Ovary (tissue), 3 donors: ENCODE results near the gene BACH2.

Experiments used
- CTCF ChIP-seq, 3 donors: fragments of 450-650 bp in 2 of 3; fragments of 200-600 bp in 1 of 3; IDR thresholded peaks; one replicate each; pipeline versions ENCODE4 v1.5.1 to v1.8.0; 2016 to 2022; ENCODE audit warnings: antibody characterized with exemption in 3 of 3, mild to moderate bottlenecking in 1 of 3
- EP300 ChIP-seq: sonication (generic); formaldehyde crosslinking; IDR thresholded peaks from one replicate; pipeline ENCODE4 v1.6.1; 2017; ENCODE audit warnings: antibody characterized with exemption
- POLR2A ChIP-seq: fragments of 450-650 bp; IDR thresholded peaks from one replicate; pipeline ENCODE4 v1.6.1; 2017; ENCODE audit warnings: antibody characterized with exemption, mild to moderate bottlenecking, moderate library complexity
- donor health status: DM: no; HTN: no; CAD: no.

- TF ChIP-seq CTCF (IDR thresholded peaks at IDR 0.05) (no peak), POLR2A (no peak), EP300 (no peak)
Measured at GRCh38 chr6:90156861-90157260, 139.8 kb downstream of the BACH2 start.
